Measurements from ENCODE around the gene NUP88.

NUP88 gene

GRCh38 chr17:5405400-5405799 is 14.1 kb downstream of the NUP88 start:
- DNase-seq (ENCODE audit: low read depth): no peak
- TF ChIP-seq CTCF (IDR thresholded peaks at IDR 0.05; ENCODE audit: control insufficient read depth, extremely low read depth, insufficient read depth): no peak
- H3K4me3 ChIP-seq (ENCODE audit: low read depth, low read length): no peak overlapping the region

- no peak for TF ChIP-seq CTCF (IDR thresholded peaks at IDR 0.05; ENCODE audit: control insufficient read depth, extremely low read depth, insufficient read depth)
Observed at GRCh38 chr17:5399767-5400166, 19.7 kb downstream of the NUP88 start.

GRCh38 chr17:5396612-5397011 is 22.9 kb downstream of the NUP88 start:
- no peak for TF ChIP-seq CTCF (IDR thresholded peaks at IDR 0.05; ENCODE audit: control insufficient read depth, extremely low read depth, insufficient read depth)
- no peak for DNase-seq (ENCODE audit: low read depth)
- H3K4me3 ChIP-seq (ENCODE audit: low read depth, low read length): no peak overlapping the region

More at GRCh38 chr17:5399767-5400166, 19.7 kb downstream of the NUP88 start:
- DNase-seq (ENCODE audit: low read depth): no peak
- no peak overlapping the region for H3K4me3 ChIP-seq (ENCODE audit: low read depth, low read length)

- no peak for DNase-seq (ENCODE audit: low read depth)
- H3K4me3 ChIP-seq (ENCODE audit: low read depth, low read length): no peak overlapping the region
- no peak for TF ChIP-seq CTCF (IDR thresholded peaks at IDR 0.05; ENCODE audit: control insufficient read depth, extremely low read depth, insufficient read depth)
Observed at GRCh38 chr17:5391678-5392077, 27.8 kb downstream of the NUP88 start.

- DNase-seq (ENCODE audit: low read depth): no peak
- H3K4me3 ChIP-seq (ENCODE audit: low read depth, low read length): no peak overlapping the region
- no peak for TF ChIP-seq CTCF (IDR thresholded peaks at IDR 0.05; ENCODE audit: control insufficient read depth, extremely low read depth, insufficient read depth)
Observed at GRCh38 chr17:5381542-5381941, 37.9 kb downstream of the NUP88 start.

- no peak for DNase-seq (ENCODE audit: low read depth)
- no peak overlapping the region for H3K4me3 ChIP-seq (ENCODE audit: low read depth, low read length)
- TF ChIP-seq CTCF (IDR thresholded peaks at IDR 0.05; ENCODE audit: control insufficient read depth, extremely low read depth, insufficient read depth): no peak
Observed at GRCh38 chr17:5380491-5381135, 38.8 kb downstream of the NUP88 start.

Measured in LNCaP clone FGC (cell line).